ENCODE results near the gene MEIG1. TPM values are rescaled to one million over a fixed set of nuclear protein-coding genes. Genes with fewer than 3 reads are reported as not detected.
"Not testable (repeated sequence)": the region's sequence is repeated elsewhere in the genome, so short reads cannot be mapped to it uniquely, and the experiment has no call there.

The MEIG1 gene
- polyA plus RNA-seq, 3 donors, result 1.1 to 1.4 (median 1.3) TPM

- peak; percentile 81 to 83 (median 81) for DNase-seq (ENCODE audit: low read depth in 3 of 3, low spot score in 2 of 3)
Observed at GRCh38 chr10:14954001-14954770, 5.0 kb upstream of the MEIG1 start, which contains the start of gene DCLRE1C. Gene DCLRE1C (minus strand): TSS chr10:14954096. CDS start chr10:14954010, 86 bp downstream.

GRCh38 chr10:14954934-14955333 lies 4.3 kb upstream of the MEIG1 start:
- DNase-seq (ENCODE audit: low read depth in 3 of 3, low spot score in 2 of 3), result no peak

DNA sequence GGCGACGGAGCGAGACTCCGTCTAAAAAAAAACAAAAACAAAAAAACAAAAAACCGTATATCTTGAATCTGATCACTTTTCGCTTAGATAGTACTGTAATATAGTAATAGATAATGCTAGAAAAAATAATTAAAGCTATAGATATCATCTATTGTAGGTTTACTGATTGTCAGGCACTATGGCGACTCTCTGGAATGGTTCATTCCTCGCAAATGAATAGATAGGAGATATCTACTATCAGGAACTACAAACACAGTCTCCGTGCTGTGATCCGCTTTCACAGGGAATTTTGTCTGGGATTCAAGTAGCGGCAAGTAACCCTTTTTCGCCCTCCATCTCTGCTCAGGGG lies 342 bp upstream of the MEIG1 start:
- no peak for DNase-seq (ENCODE audit: low read depth in 3 of 3, low spot score in 2 of 3)

GRCh38 chr10:14967897-14968296 lies 8.7 kb downstream of the MEIG1 start:
- DNase-seq (ENCODE audit: low read depth in 3 of 3, low spot score in 2 of 3), result no peak

- no peak for DNase-seq (ENCODE audit: low read depth in 3 of 3, low spot score in 2 of 3)
Observed at GRCh38 chr10:14971867-14972448, 12.8 kb downstream of the MEIG1 start.

- not testable (repeated sequence) for DNase-seq (ENCODE audit: low read depth in 3 of 3, low spot score in 2 of 3)
Observed at GRCh38 chr10:14974153-14974998, 15.2 kb downstream of the MEIG1 start.

DNA sequence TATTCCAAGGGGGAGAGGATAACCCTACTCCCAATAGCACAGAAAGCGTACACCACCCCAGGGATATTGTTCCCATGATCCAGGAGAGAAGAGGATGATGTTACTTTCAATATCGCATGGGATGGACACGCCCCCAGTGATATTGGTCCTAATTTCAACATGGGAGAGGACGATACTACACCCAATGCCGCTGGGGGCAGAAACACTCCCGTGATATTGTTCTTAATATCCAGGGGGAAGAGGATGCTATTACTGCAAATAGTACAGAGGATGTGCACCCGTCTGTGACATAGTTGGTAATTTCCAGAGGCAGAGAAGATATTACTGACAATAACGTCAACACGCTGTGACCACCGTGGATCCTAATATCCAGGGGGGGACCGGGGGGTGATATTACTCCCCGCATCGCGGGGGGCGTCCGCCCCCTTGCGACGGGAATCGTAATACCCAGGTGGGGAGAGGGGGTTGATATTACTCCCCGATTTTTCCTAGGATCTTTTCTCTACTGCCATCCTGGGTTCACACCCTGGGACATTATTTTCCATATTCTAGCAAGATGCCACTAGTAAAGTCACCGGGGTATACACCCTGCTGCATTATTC lies 16.6 kb downstream of the MEIG1 start:
- no peak for DNase-seq (ENCODE audit: low read depth in 3 of 3, low spot score in 2 of 3)

- no peak for DNase-seq (ENCODE audit: low read depth in 3 of 3, low spot score in 2 of 3)
Observed at GRCh38 chr10:14982744-14983143, 23.6 kb downstream of the MEIG1 start.

- not testable (repeated sequence) for DNase-seq (ENCODE audit: low read depth in 3 of 3, low spot score in 2 of 3)
Observed at GRCh38 chr10:14989552-14989951, 30.4 kb downstream of the MEIG1 start.

GRCh38 chr10:14991035-14991749 lies 32.0 kb downstream of the MEIG1 start:
- DNase-seq (ENCODE audit: low read depth in 3 of 3, low spot score in 2 of 3), result not testable (repeated sequence)

DNA sequence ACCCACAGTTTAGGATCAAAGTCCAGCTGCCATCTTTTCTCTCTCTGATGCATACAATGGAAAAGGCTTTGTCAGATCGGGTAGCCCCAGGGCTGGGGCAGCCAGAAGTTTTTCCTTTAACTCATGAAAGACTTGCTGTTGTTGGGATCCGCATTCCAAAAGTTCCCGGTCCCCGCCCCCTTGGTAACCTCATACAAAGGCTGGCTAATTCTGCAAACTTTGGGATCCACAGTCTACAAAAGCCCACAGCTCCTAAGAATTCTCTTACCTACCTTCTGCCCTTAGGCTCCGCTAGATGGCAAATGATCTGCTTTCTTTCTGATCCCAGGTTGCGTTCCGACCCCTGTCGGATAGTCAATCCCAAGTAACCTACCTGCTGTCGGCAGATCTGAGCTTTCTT lies 33.1 kb downstream of the MEIG1 start:
- not testable (repeated sequence) for DNase-seq (ENCODE audit: low read depth in 3 of 3, low spot score in 2 of 3)

DNA sequence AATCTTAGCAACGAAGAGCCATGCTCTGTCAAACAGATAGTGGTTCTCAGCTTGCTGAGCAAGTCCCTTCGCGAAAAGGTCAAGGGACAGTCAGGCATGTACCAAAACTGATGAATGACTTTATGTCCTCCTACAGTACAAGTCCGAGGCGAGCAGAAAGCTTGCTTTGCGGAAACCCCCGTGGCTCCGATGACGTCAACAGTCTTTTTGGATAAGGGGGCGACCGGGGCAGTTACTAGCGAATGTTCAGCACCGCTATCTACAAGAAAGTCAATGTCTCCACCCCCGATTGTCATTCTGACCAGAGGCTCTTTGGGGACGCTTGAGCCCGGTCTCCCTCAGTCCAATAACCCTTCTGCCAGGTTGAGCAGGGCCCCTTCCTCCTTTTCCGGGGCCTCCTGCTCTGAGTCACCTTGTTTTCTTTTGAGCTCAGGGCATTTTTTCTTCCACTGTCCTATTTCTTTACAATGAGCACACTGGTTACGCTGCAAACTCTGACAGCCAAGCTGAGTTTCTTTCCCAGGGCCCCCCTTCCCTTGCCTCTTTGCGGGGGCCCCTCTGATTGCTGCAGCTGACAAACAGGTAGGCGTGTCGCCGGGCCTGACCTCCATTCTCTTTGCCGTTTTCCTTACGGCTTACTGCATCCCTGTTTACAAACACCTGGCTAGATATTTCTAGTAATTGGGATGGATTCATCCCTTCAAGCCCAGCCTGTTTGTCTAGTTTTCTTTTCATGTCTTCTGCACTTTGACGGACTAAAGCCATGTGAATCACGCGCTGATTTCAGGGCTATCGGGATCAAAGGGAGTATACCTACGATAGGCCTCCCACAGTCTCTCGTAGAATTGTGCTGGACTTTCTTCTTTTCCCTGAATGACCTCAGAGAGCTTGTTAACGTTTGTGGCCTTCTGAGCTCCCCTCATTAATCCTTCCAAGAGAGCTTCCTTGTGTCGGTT lies 34.6 kb downstream of the MEIG1 start:
- not testable (repeated sequence) for DNase-seq (ENCODE audit: low read depth in 3 of 3, low spot score in 2 of 3)

DNA sequence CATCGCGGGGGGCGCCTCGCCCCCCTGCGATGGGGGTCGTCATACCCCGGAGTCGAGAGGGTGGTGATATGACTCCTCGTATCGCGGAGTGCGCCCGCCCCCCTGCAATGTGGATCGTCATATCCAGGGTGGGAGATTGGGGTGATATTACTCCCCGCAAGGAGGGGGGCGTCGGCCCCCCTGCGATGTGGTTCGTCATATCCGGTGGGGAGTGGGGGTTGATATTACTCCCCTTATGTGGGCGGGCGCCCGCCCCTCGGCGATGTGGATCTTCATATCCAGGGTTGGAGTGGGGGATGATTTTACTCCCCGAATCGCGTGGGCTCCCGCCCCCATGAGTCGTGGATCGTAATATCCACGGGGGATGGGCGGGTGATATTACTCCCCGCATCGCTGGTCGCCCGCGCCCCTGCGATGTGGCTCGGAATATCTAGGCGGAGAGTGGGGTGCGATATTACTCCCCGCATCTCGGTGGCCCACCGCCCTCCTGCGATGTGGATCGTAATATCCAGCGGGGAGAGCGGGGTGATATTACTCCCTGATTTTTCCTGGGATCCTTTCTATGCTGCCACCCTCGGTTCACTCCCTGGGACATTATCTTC lies 36.9 kb downstream of the MEIG1 start:
- no peak for DNase-seq (ENCODE audit: low read depth in 3 of 3, low spot score in 2 of 3)

- not testable (repeated sequence) for DNase-seq (ENCODE audit: low read depth in 3 of 3, low spot score in 2 of 3)
Observed at GRCh38 chr10:15013530-15013929, 54.3 kb downstream of the MEIG1 start.

- no peak for DNase-seq (ENCODE audit: low read depth in 3 of 3, low spot score in 2 of 3)
Observed at GRCh38 chr10:15015451-15015850, 56.3 kb downstream of the MEIG1 start.

GRCh38 chr10:15020966-15021365 lies 61.8 kb downstream of the MEIG1 start:
- DNase-seq (ENCODE audit: low read depth in 3 of 3, low spot score in 2 of 3), result not testable (repeated sequence)

Data from right renal cortex interstitium (tissue), 3 donors.